SK-N-SH treated with all-trans-retinoic acid at 6 μM for 48 hours (cell line): Measurements from ENCODE around the gene ANKRD65.

Experiments used
- ATAC-seq: fragments of 200-7000 bp; cut with Tn5 transposase; 3 replicates; pipeline ENCODE4 v1.9.1; 2020; ENCODE audit warnings: mild to moderate bottlenecking, moderate library complexity
- ARNTL ChIP-seq: fragments of 450-650 bp; formaldehyde crosslinking; IDR thresholded peaks from 2 replicates; pipeline ENCODE4 v1.5.0; 2020; ENCODE audit warnings: low read depth, mild to moderate bottlenecking, moderate library complexity, borderline replicate concordance
- BACH2 ChIP-seq: fragments of 250-450 bp; sonication (Bioruptor Pico); IDR thresholded peaks from 2 replicates; pipeline ENCODE4 v1.9.0; 2021; ENCODE audit warnings: mild to moderate bottlenecking, borderline replicate concordance
- CSDC2 ChIP-seq: fragments of 250-450 bp; sonication (Bioruptor Pico); IDR thresholded peaks from 2 replicates; pipeline ENCODE4 v1.5.0; 2020; ENCODE audit warnings: mild to moderate bottlenecking, moderate library complexity
- GLIS3 ChIP-seq: fragments of 250-450 bp; sonication (Bioruptor Pico); IDR thresholded peaks from 2 replicates; pipeline ENCODE4 v1.5.0; 2020; ENCODE audit warnings: mild to moderate bottlenecking, moderate library complexity
- ISL1 ChIP-seq: fragments of 250-450 bp; sonication (Bioruptor Pico); IDR thresholded peaks from 2 replicates; pipeline ENCODE4 v2.1.2; 2022; ENCODE audit warnings: mild to moderate bottlenecking, moderate library complexity
- OSR1 ChIP-seq: fragments of 250-450 bp; sonication (Bioruptor Pico); IDR thresholded peaks from 2 replicates; pipeline ENCODE4 v1.8.0; 2022; ENCODE audit warnings: moderate library complexity, mild to moderate bottlenecking, inconsistent platforms
- PPARA ChIP-seq: fragments of 250-450 bp; sonication (Bioruptor Pico); IDR thresholded peaks from 2 replicates; pipeline ENCODE4 v1.5.0; 2020; ENCODE audit warnings: mild to moderate bottlenecking, borderline replicate concordance
- RARB ChIP-seq: fragments of 250-450 bp; sonication (Bioruptor Pico); IDR thresholded peaks from 2 replicates; pipeline ENCODE4 v1.8.0; 2021; ENCODE audit warnings: mild to moderate bottlenecking, moderate library complexity
- SNAI2 ChIP-seq: fragments of 250-450 bp; sonication (Bioruptor Pico); IDR thresholded peaks from 2 replicates; pipeline ENCODE4 v1.5.0; 2020; ENCODE audit warnings: mild to moderate bottlenecking, moderate library complexity
- TOX ChIP-seq: fragments of 250-450 bp; sonication (Bioruptor Pico); IDR thresholded peaks from 2 replicates; pipeline ENCODE4 v1.8.0; 2021; ENCODE audit warnings: mild to moderate bottlenecking, moderate library complexity, borderline replicate concordance
- TSHZ2 ChIP-seq: fragments of 250-450 bp; sonication (Bioruptor Pico); IDR thresholded peaks from 2 replicates; pipeline ENCODE4 v1.5.0; 2020; ENCODE audit warnings: mild to moderate bottlenecking, moderate library complexity
- ZFP3 ChIP-seq: fragments of 250-450 bp; sonication (Bioruptor Pico); IDR thresholded peaks from 2 replicates; pipeline ENCODE4 v1.5.0; 2020; ENCODE audit warnings: mild to moderate bottlenecking, moderate library complexity
- ZNF565 ChIP-seq: fragments of 450-650 bp; formaldehyde crosslinking; conservative IDR thresholded peaks from 2 replicates; pipeline ENCODE4 v1.5.0; 2020; ENCODE audit warnings: low read depth, mild to moderate bottlenecking, moderate library complexity
- ZNF70 ChIP-seq: fragments of 450-650 bp; formaldehyde crosslinking; IDR thresholded peaks from 2 replicates; pipeline ENCODE4 v1.5.0; 2020; ENCODE audit warnings: mild to moderate bottlenecking, moderate library complexity
- ZNF8 ChIP-seq: fragments of 450-650 bp; formaldehyde crosslinking; IDR thresholded peaks from 2 replicates; pipeline ENCODE4 v1.5.0; 2020; ENCODE audit warnings: mild to moderate bottlenecking, moderate library complexity
- TF ChIP-seq, protein P1 (sequence below): fragments of 250-450 bp; sonication (Bioruptor Pico); IDR thresholded peaks from 2 replicates; pipeline ENCODE4 v1.8.0; 2021; ENCODE audit warnings: low read depth, mild to moderate bottlenecking, moderate library complexity, borderline replicate concordance
- TF ChIP-seq, protein P2 (sequence below): fragments of 250-450 bp; sonication (Bioruptor Pico); IDR thresholded peaks from 2 replicates; pipeline ENCODE4 v1.8.0; 2020; ENCODE audit warnings: mild to moderate bottlenecking, moderate library complexity, borderline replicate concordance
- TF ChIP-seq, protein P3 (sequence below): fragments of 250-450 bp; sonication (Bioruptor Pico); IDR thresholded peaks from 2 replicates; pipeline ENCODE4 v1.5.1; 2020; ENCODE audit warnings: low read depth, mild to moderate bottlenecking, moderate library complexity

The ANKRD65 gene

DNA sequence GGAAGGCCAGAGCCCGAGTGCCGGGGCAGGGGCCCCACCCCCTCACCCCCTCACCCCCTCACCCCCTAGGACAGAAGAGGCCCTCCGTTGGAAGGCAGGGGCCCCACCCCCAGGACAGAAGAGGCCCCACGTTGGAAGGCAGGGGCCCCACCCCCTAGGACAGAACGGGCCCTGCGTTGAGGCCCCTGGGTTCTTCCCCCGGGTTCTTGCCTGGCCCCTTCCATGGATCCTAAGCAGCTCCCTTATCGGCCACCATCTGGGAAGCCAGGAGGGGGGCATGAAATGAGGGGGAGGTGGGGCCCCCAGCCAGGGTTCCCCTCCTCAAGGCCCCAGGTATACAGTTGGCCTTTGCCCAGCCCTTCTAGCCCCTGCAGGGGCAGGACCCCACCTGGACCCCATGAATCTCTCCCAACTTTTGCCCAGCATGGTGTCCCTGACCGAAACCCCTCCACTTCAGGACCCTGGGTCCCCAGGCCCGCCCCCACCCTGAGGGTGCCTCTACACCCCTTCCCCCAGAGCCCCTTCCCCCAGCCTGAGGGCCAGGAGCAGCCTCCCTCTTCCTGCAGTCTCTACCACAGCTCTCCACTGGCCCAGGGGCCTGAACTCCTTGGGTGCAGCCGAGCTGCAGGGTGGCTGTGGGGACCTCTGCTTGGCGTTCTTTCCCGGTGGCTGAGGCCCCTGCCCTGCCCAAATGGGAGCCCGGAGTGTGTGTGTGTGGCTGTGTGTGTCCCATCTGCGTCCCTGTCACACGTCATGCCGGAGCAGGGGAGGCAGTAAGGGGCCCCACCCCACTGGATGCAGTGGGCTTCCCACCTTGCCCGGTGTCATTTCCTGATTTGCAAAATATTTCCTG, 10.1 kb upstream of the ANKRD65 start:
- no peak for ATAC-seq

DNA sequence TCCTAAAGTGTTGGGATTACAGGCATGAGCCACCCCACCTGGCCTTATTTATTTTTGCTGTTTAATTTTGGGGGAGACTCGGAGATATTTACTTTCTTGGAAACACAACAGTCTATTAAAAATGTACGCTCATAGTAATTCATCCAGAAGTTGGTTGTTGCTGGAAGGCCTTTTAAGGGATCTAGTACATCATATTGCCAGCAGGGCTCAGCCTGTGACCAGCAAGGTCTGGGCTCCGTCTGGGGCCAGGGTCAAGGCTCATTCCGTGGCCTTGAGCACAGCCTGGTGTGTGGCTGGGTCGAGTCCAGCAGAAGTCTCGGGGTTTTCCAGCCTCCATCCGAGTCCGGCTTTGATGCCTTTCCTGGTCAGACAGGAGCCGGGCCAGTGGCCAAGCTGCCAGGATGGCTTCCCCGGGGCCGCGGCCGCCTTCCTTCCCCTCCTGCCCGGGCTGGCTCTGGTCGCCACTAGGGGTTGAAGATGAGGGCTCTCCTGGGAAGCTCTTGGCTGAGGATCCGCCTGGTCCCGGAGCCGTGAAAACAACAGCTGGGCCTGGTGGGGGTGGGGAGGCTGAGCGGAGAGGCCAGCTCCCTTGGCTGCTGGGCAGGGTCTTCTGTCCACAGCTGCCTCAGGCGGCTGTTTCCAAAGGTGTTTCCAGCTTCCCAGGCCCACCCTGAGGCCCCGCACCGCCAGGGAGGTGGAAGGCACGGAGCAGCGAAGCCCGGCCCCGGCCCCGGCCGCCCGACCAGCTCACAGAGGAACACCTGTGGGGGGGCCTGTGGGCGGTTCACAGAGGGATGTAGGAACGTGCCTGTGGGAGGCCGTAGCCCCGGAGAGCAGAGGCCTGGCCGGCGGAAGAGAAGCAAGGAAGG, 9.3 kb upstream of the ANKRD65 start:
- TF ChIP-seq BACH2 (CRISPR knock-in tag), result no peak
- TF ChIP-seq RARB (CRISPR knock-in tag), result no peak
- TF ChIP-seq, protein P1, sequence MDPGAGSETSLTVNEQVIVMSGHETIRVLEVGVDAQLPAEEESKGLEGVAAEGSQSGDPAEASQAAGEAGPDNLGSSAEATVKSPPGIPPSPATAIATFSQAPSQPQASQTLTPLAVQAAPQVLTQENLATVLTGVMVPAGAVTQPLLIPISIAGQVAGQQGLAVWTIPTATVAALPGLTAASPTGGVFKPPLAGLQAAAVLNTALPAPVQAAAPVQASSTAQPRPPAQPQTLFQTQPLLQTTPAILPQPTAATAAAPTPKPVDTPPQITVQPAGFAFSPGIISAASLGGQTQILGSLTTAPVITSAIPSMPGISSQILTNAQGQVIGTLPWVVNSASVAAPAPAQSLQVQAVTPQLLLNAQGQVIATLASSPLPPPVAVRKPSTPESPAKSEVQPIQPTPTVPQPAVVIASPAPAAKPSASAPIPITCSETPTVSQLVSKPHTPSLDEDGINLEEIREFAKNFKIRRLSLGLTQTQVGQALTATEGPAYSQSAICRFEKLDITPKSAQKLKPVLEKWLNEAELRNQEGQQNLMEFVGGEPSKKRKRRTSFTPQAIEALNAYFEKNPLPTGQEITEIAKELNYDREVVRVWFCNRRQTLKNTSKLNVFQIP, result no peak
- no peak for TF ChIP-seq GLIS3 (CRISPR knock-in tag)
- no peak for TF ChIP-seq SNAI2
- no peak for TF ChIP-seq ZFP3 (CRISPR knock-in tag)
- TF ChIP-seq CSDC2 (CRISPR knock-in tag), result no peak
- TF ChIP-seq, protein P2, sequence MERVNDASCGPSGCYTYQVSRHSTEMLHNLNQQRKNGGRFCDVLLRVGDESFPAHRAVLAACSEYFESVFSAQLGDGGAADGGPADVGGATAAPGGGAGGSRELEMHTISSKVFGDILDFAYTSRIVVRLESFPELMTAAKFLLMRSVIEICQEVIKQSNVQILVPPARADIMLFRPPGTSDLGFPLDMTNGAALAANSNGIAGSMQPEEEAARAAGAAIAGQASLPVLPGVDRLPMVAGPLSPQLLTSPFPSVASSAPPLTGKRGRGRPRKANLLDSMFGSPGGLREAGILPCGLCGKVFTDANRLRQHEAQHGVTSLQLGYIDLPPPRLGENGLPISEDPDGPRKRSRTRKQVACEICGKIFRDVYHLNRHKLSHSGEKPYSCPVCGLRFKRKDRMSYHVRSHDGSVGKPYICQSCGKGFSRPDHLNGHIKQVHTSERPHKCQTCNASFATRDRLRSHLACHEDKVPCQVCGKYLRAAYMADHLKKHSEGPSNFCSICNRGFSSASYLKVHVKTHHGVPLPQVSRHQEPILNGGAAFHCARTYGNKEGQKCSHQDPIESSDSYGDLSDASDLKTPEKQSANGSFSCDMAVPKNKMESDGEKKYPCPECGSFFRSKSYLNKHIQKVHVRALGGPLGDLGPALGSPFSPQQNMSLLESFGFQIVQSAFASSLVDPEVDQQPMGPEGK (CRISPR knock-in tag), result no peak
- TF ChIP-seq ARNTL (CRISPR knock-in tag), result no peak
- no peak for TF ChIP-seq ZNF70 (CRISPR knock-in tag)
- TF ChIP-seq OSR1, result no peak
- TF ChIP-seq ZNF8 (CRISPR knock-in tag), result no peak
- TF ChIP-seq TOX (CRISPR knock-in tag), result no peak
- TF ChIP-seq ISL1 (CRISPR knock-in tag), result no peak
- TF ChIP-seq ZNF565 (CRISPR knock-in tag), result no peak
- no peak for TF ChIP-seq TSHZ2
- TF ChIP-seq, protein P3, sequence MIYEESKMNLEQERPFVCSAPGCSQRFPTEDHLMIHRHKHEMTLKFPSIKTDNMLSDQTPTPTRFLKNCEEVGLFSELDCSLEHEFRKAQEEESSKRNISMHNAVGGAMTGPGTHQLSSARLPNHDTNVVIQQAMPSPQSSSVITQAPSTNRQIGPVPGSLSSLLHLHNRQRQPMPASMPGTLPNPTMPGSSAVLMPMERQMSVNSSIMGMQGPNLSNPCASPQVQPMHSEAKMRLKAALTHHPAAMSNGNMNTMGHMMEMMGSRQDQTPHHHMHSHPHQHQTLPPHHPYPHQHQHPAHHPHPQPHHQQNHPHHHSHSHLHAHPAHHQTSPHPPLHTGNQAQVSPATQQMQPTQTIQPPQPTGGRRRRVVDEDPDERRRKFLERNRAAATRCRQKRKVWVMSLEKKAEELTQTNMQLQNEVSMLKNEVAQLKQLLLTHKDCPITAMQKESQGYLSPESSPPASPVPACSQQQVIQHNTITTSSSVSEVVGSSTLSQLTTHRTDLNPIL (CRISPR knock-in tag), result no peak
- no peak for TF ChIP-seq PPARA (CRISPR knock-in tag)
- peak; percentile 22 for ATAC-seq

More for the DNA sequence above, 10.1 kb upstream of the ANKRD65 start:
- TF ChIP-seq ZNF70 (CRISPR knock-in tag) (no peak), TSHZ2 (no peak), ISL1 (CRISPR knock-in tag) (no peak), TOX (CRISPR knock-in tag) (no peak)
- TF ChIP-seq, all 23 proteins: peak for 0
